CD4-positive, alpha-beta memory T cell (primary cell): ENCODE measurements around the gene WDR5B. TPM values are rescaled to one million over a fixed set of nuclear protein-coding genes. Genes with fewer than 3 reads are reported as not detected.
"Not testable (repeated sequence)": the region's sequence is repeated elsewhere in the genome, so short reads cannot be mapped to it uniquely, and the experiment has no call there.

Source experiments
- CTCF ChIA-PET: fragments of 350-600 bp; sonication (Branson Sonifier 250); formaldehyde crosslinking; loops from one replicate; lab custom pipeline; 2021; ENCODE audit warnings: inconsistent platforms; ENCODE audit not compliant: partially characterized antibody; lab: Charles Lee
- POLR2A ChIA-PET: fragments of 350-600 bp; sonication (Branson Sonifier 250); formaldehyde crosslinking; loops from one replicate; lab custom pipeline; 2021; ENCODE audit not compliant: partially characterized antibody; lab: Charles Lee
- DNase-seq, 5 donors: peaks; one replicate each; pipeline versions ENCODE4 v3.0.0 to v3.0.0-alpha.2; 2020 to 2022; ENCODE audit warnings: mixed read lengths in 1 of 5
- H3K27ac ChIP-seq: one replicate; pipeline ENCODE4 v1.7.0; 2013; ENCODE audit warnings: low read depth, low read length
- H3K27me3 ChIP-seq: 2 replicates; pipeline ENCODE4 v1.7.0; 2013; ENCODE audit warnings: mild to moderate bottlenecking, low read length, moderate library complexity; ENCODE audit not compliant: insufficient read depth
- H3K36me3 ChIP-seq: 2 replicates; pipeline ENCODE4 v1.7.0; 2013; ENCODE audit warnings: mild to moderate bottlenecking, low read length, moderate library complexity; ENCODE audit not compliant: insufficient read depth
- H3K4me1 ChIP-seq: 2 replicates; pipeline ENCODE4 v1.7.0; 2013; ENCODE audit warnings: mild to moderate bottlenecking, low read length, moderate library complexity; ENCODE audit not compliant: insufficient read depth
- H3K4me3 ChIP-seq, 2 donors: one replicate each; pipeline ENCODE4 v1.7.0; 2013; ENCODE audit warnings: low read length in 2 of 2, mild to moderate bottlenecking in 1 of 2
- H3K9me3 ChIP-seq, 2 donors: one replicate each; pipeline ENCODE4 v1.7.0; 2013; ENCODE audit warnings: low read length in 2 of 2, control low read depth in 1 of 2; ENCODE audit not compliant: control insufficient read depth in 1 of 2
- H3K27ac Mint-ChIP-seq, 7 donors: one replicate each; pipeline ENCODE4 v1.8.0; 2020 to 2021; ENCODE audit warnings: mixed read lengths in 7 of 7, mild to moderate bottlenecking in 6 of 7, inconsistent platforms in 3 of 7, moderate library complexity in 3 of 7
- H3K27me3 Mint-ChIP-seq, 2 donors: one replicate each; pipeline ENCODE4 v1.8.0; 2020 to 2021; ENCODE audit warnings: mixed read lengths in 2 of 2
- H3K36me3 Mint-ChIP-seq, 2 donors: one replicate each; pipeline ENCODE4 v1.8.0; 2020 to 2021; ENCODE audit warnings: mixed read lengths in 2 of 2, inconsistent platforms in 1 of 2, mild to moderate bottlenecking in 1 of 2
- H3K4me1 Mint-ChIP-seq, 4 donors: one replicate each; pipeline ENCODE4 v1.8.0; 2020 to 2021; ENCODE audit warnings: mixed read lengths in 4 of 4, mild to moderate bottlenecking in 1 of 4
- H3K4me3 Mint-ChIP-seq, 8 donors: one replicate each; pipeline ENCODE4 v1.8.0; 2020 to 2021; ENCODE audit warnings: mixed read lengths in 8 of 8, mild to moderate bottlenecking in 7 of 8, moderate library complexity in 6 of 8, inconsistent platforms in 3 of 8
- H3K9me3 Mint-ChIP-seq, 8 donors: one replicate each; pipeline ENCODE4 v1.8.0; 2020 to 2021; ENCODE audit warnings: mixed read lengths in 8 of 8, mild to moderate bottlenecking in 5 of 8, inconsistent platforms in 3 of 8, moderate library complexity in 1 of 8
- intact Hi-C: fragments of 100-400 bp; cut with micrococcal nuclease; formaldehyde crosslinking; loops from one replicate; pipeline ENCODE4 v1.15.1; 2023
- polyA plus RNA-seq, 2 donors: library from polyadenylated mRNA; unstranded; fragments of 300-500 nt; fragmentation: Illumina TruSeq; gene quantifications; one replicate each; pipeline ENCODE4 v1.2.3, GENCODE V29; 2021
- total RNA-seq, 2 experiments: library from RNA; stranded (reverse); gene quantifications; one replicate each; pipeline ENCODE4 v1.2.3, GENCODE V29; 2021

The WDR5B gene
- total and polyA plus RNA-seq, 4 experiments from 2014 or later = 1.0 to 19.4 (median 10.7) TPM

- H3K4me3 Mint-ChIP-seq = no peak overlapping the region
- ChIA-PET POLR2A (no interaction called here), CTCF (no interaction called here)
- no peaks in the 10 kb centered on the region for H3K9me3 ChIP-seq
- no peak for DNase-seq
- no peaks in the 10 kb centered on the region for H3K27me3 Mint-ChIP-seq
- H3K27ac ChIP-seq = no peak overlapping the region
- peaks cover 38% of the 10 kb centered on the region for H3K36me3 ChIP-seq
- H3K4me3 ChIP-seq = no peak overlapping the region
- no peaks in the 10 kb centered on the region for H3K4me1 ChIP-seq
- H3K4me1 Mint-ChIP-seq = peaks cover 0 to 3% (median 1%) of the 10 kb centered on the region in 4 donors
- no peaks in the 10 kb centered on the region for H3K9me3 Mint-ChIP-seq
- H3K27ac Mint-ChIP-seq = peak overlapping the region in 3 of 7 donors; percentile 52 to 78 (median 57)
- intact Hi-C loops = no loop called here
- H3K36me3 Mint-ChIP-seq = peaks cover 45 to 67% of the 10 kb centered on the region in 2 donors
- H3K27me3 ChIP-seq = no peaks in the 10 kb centered on the region
Measured at GRCh38 chr3:122456074-122456473, 40.2 kb upstream of the WDR5B start.

DNA sequence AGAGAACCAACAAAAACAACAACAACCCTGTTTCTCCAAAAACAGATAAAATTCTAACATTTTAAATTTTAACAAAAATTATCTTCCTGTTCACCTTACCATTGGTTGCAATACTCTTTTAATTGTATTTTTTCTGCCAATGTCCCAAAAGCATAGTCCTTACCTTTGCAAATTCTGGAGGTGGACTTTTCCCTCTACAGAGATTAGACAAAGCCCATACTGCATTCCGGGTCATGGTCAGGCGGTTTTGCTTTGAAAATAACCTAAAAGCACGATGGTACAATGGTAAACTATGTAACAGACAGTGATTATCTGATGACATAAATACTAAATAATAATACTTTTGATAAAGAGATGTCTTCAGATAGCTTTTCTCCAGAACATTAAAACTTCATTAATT, 35.5 kb upstream of the WDR5B start:
- no peak overlapping the region for H3K4me3 ChIP-seq
- H3K27me3 ChIP-seq = no peaks in the 10 kb centered on the region
- Mint-ChIP-seq H3K4me1 (peaks cover 5 to 9% (median 7%) of the 10 kb centered on the region in 4 donors), H3K4me3 (no peak overlapping the region), H3K9me3 (peaks cover 0 to 5% (median 0%) of the 10 kb centered on the region in 8 donors), H3K27me3 (no peaks in the 10 kb centered on the region), H3K36me3 (peaks cover 66 to 73% of the 10 kb centered on the region in 2 donors), H3K27ac (no peak overlapping the region)
- no peaks in the 10 kb centered on the region for H3K4me1 ChIP-seq
- H3K9me3 ChIP-seq = no peaks in the 10 kb centered on the region
- POLR2A ChIA-PET = interaction anchor here (0.6 kb wide), 1 partner anchor 61 kb away, joined by 3 read pairs; no protein-coding TSS in a partner anchor
- peaks cover 20% of the 10 kb centered on the region for H3K36me3 ChIP-seq
- intact Hi-C loops = no loop called here
- no peak overlapping the region for H3K27ac ChIP-seq
- no peak for DNase-seq
- CTCF ChIA-PET = interaction anchor here (0.8 to 1.0 kb wide), 2 partner anchors 9 to 36 kb away, joined by 3 read pairs; partner anchors contain the start of gene WDR5B

DNA sequence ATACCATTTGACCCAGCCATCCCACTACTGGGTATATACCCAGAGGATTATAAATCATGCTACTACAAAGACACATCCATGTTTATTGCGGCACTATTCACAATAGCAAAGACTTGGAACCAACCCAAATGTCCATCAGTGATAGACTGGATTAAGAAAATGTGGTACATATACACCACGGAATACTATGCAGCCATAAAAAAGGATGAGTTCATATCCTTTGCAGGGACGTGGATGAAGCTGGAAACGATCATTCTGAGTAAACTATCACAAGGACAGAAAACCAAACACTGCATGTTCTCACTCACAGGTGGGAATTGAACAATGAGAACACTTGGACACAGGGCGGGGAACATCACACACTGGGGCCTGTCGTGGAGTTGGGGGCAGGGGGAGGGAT, 32.4 kb upstream of the WDR5B start:
- POLR2A ChIA-PET, H3K27ac ChIP-seq, H3K4me1 ChIP-seq, H3K9me3 ChIP-seq, H3K27me3 Mint-ChIP-seq, H3K27me3 ChIP-seq, CTCF ChIA-PET, H3K4me3 Mint-ChIP-seq, intact Hi-C loops, DNase-seq, H3K4me3 ChIP-seq: not testable (repeated sequence)
- H3K4me1 Mint-ChIP-seq = peaks cover 5 to 12% (median 8%) of the 10 kb centered on the region in 4 donors
- H3K36me3 Mint-ChIP-seq = peaks cover 80 to 85% of the 10 kb centered on the region in 2 donors
- H3K9me3 Mint-ChIP-seq = peaks cover 0 to 21% (median 3%) of the 10 kb centered on the region in 8 donors
- H3K27ac Mint-ChIP-seq = peak overlapping the region in 1 of 7 donors; percentile 15
- peaks cover 14% of the 10 kb centered on the region for H3K36me3 ChIP-seq

DNA sequence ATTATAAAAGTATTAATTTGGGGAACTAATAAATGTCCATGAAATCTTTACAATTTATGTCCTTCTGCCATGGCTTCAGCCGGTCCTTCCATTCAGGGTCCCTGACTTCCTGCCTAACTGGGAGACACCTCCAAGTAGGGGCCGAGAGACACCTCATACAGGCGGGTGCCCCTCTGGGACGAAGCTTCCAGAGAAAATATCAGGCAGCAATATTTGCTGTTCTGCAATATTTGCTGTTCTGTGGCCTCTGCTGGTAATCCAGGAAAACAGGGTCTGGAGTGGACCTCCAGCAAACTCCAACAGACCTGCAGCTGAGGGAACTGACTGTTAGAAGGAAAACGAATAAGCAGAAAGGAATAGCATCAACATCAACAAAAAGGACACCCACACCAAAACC, 28.6 kb upstream of the WDR5B start:
- DNase-seq, CTCF ChIA-PET, H3K27ac Mint-ChIP-seq, H3K27me3 Mint-ChIP-seq, H3K4me3 Mint-ChIP-seq, intact Hi-C loops, H3K9me3 ChIP-seq, H3K4me3 ChIP-seq, H3K27ac ChIP-seq, H3K27me3 ChIP-seq, POLR2A ChIA-PET, H3K4me1 ChIP-seq: not testable (repeated sequence)
- H3K9me3 Mint-ChIP-seq = peaks cover 0 to 21% (median 4%) of the 10 kb centered on the region in 8 donors
- H3K36me3 Mint-ChIP-seq = peaks cover 94 to 99% of the 10 kb centered on the region in 2 donors
- H3K4me1 Mint-ChIP-seq = peaks cover 5 to 15% (median 8%) of the 10 kb centered on the region in 4 donors
- peaks cover 36% of the 10 kb centered on the region for H3K36me3 ChIP-seq

DNA sequence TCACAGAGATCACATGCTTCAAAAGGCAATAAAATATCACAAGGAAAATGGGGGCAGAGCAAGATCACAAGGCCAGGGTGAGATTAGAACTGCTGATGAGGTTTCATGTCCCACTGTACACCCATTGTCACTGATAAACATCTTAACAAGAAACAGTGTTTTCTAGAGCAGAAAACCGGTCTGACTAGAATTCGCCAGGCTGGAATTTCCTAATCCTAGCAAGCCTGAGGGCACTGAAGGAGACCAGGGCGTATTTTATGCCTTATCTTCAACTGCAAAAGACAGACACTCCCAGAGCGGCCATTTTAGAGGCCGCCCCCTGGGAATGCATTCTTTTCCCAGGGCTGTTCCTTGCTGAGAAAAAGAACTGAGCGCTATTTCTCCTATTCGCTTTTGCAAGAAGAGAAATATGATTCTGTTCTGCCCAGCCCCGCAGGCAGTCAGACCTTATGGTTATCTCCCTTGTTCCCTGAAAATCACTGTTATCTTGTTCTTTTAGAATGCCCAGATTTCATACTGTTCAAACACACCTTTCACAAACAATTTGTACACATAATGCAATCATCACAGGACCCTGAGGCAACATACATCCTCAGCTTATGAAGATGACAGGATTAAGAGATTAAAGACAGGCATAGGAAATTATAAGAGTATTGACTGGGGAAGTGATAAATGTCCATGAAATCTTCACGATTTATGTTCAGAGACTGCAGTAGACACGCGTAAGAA, 28.1 kb upstream of the WDR5B start:
- H3K27ac ChIP-seq, intact Hi-C loops, CTCF ChIA-PET, H3K4me1 ChIP-seq, H3K9me3 ChIP-seq, H3K4me3 ChIP-seq, H3K27me3 ChIP-seq, H3K4me3 Mint-ChIP-seq, H3K27me3 Mint-ChIP-seq, DNase-seq, POLR2A ChIA-PET: not testable (repeated sequence)
- Mint-ChIP-seq H3K9me3 (peaks cover 0 to 21% (median 4%) of the 10 kb centered on the region in 8 donors), H3K4me1 (peaks cover 3 to 14% (median 8%) of the 10 kb centered on the region in 4 donors), H3K36me3 (peaks cover 92 to 96% of the 10 kb centered on the region in 2 donors), H3K27ac (peak overlapping the region in 2 of 7 donors; percentile 23 to 75)
- H3K36me3 ChIP-seq = peaks cover 35% of the 10 kb centered on the region

- POLR2A ChIA-PET = interaction anchor here (0.8 kb wide), 1 partner anchor 51 kb away, joined by 3 read pairs; no protein-coding TSS in a partner anchor
- H3K27me3 Mint-ChIP-seq = no peaks in the 10 kb centered on the region
- Histone ChIP-seq H3K4me3 (no peak overlapping the region), H3K9me3 (no peaks in the 10 kb centered on the region), H3K36me3 (peaks cover 33% of the 10 kb centered on the region), H3K27me3 (no peaks in the 10 kb centered on the region), H3K4me1 (no peaks in the 10 kb centered on the region), H3K27ac (no peak overlapping the region)
- no peak for DNase-seq
- H3K36me3 Mint-ChIP-seq = peaks cover 90 to 92% of the 10 kb centered on the region in 2 donors
- peak overlapping the region in 1 of 7 donors; percentile 75 for H3K27ac Mint-ChIP-seq
- H3K4me3 Mint-ChIP-seq = no peak overlapping the region
- intact Hi-C loops = no loop called here
- peaks cover 3 to 13% (median 7%) of the 10 kb centered on the region in 4 donors for H3K4me1 Mint-ChIP-seq
- CTCF ChIA-PET = no interaction called here
- H3K9me3 Mint-ChIP-seq = peaks cover 0 to 17% (median 3%) of the 10 kb centered on the region in 8 donors
Measured at GRCh38 chr3:122443090-122443489, 27.2 kb upstream of the WDR5B start.

GRCh38 chr3:122435950-122436349, 20.1 kb upstream of the WDR5B start:
- Mint-ChIP-seq H3K27ac (peak overlapping the region in 1 of 7 donors; percentile 24), H3K4me1 (peaks cover 0 to 2% (median 0%) of the 10 kb centered on the region in 4 donors), H3K27me3 (no peaks in the 10 kb centered on the region), H3K4me3 (no peak overlapping the region), H3K9me3 (peaks cover 3 to 18% (median 6%) of the 10 kb centered on the region in 8 donors), H3K36me3 (peaks cover 77 to 80% of the 10 kb centered on the region in 2 donors)
- H3K36me3 ChIP-seq = peaks cover 40% of the 10 kb centered on the region
- no peaks in the 10 kb centered on the region for H3K27me3 ChIP-seq
- CTCF ChIA-PET = no interaction called here
- peaks cover 0 to 5% of the 10 kb centered on the region in 2 donors for H3K9me3 ChIP-seq
- no peaks in the 10 kb centered on the region for H3K4me1 ChIP-seq
- intact Hi-C loops = no loop called here
- no peak overlapping the region for H3K4me3 ChIP-seq
- H3K27ac ChIP-seq = no peak overlapping the region
- no peak for DNase-seq
- POLR2A ChIA-PET = interaction anchor here (2.8 kb wide), 1 partner anchor 20 kb away, joined by 9 read pairs; the partner anchor contains the start of gene WDR5B
